ENCODE results near the gene CRNN.

CRNN gene

GRCh38 chr1:152419917-152420316, 5.9 kb upstream of the CRNN start:
- no peak for DNase-seq (ENCODE audit: low spot score)

- DNase-seq (ENCODE audit: low spot score), result no peak
Observed at GRCh38 chr1:152415454-152416227, 1.6 kb upstream of the CRNN start.

GRCh38 chr1:152412756-152413155, 1.3 kb downstream of the CRNN start:
- DNase-seq (ENCODE audit: low spot score), result no peak

GRCh38 chr1:152411134-152411533, 2.9 kb downstream of the CRNN start:
- DNase-seq (ENCODE audit: low spot score), result no peak

GRCh38 chr1:152410599-152410998, 3.5 kb downstream of the CRNN start:
- no peak for DNase-seq (ENCODE audit: low spot score)

GRCh38 chr1:152410028-152410427, 4.0 kb downstream of the CRNN start:
- no peak for DNase-seq (ENCODE audit: low spot score)

- DNase-seq (ENCODE audit: low spot score), result no peak
Observed at GRCh38 chr1:152408664-152409063, 5.4 kb downstream of the CRNN start.

GRCh38 chr1:152398812-152399698, 15.0 kb downstream of the CRNN start:
- no peak for DNase-seq (ENCODE audit: low spot score)

- no peak for DNase-seq (ENCODE audit: low spot score)
Observed at GRCh38 chr1:152397474-152397873, 16.6 kb downstream of the CRNN start.

- no peak for DNase-seq (ENCODE audit: low spot score)
Observed at GRCh38 chr1:152394151-152394550, 19.9 kb downstream of the CRNN start.

- DNase-seq (ENCODE audit: low spot score), result no peak
Observed at GRCh38 chr1:152392909-152393308, 21.2 kb downstream of the CRNN start.

- no peak for DNase-seq (ENCODE audit: low spot score)
Observed at GRCh38 chr1:152388889-152389288, 25.2 kb downstream of the CRNN start.

GRCh38 chr1:152386940-152387339, 27.1 kb downstream of the CRNN start:
- no peak for DNase-seq (ENCODE audit: low spot score)

GRCh38 chr1:152380932-152381331, 33.1 kb downstream of the CRNN start:
- no peak for DNase-seq (ENCODE audit: low spot score)

GRCh38 chr1:152374451-152374850, 39.6 kb downstream of the CRNN start:
- DNase-seq (ENCODE audit: low spot score), result no peak

GRCh38 chr1:152372672-152373071, 41.4 kb downstream of the CRNN start:
- DNase-seq (ENCODE audit: low spot score), result no peak

GRCh38 chr1:152367436-152367835, 46.6 kb downstream of the CRNN start:
- DNase-seq (ENCODE audit: low spot score), result no peak

GRCh38 chr1:152359906-152360305, 54.2 kb downstream of the CRNN start, which contains the start of gene FLG2:
TSS of gene FLG2 (minus strand) at chr1:152360006. CDS start at chr1:152358884, 1,122 bp downstream.
- DNase-seq (ENCODE audit: low spot score), result no peak

All from ecto neural progenitor cell (in vitro differentiated cells).